Neuronal stem cell (in vitro differentiated cells): ENCODE data around the gene KIAA1958.

Experiments
- DNase-seq: peaks from one replicate; pipeline ENCODE4 v3.0.0-alpha.2; 2013; ENCODE audit warnings: low spot score
- H2AFZ ChIP-seq: one replicate; pipeline ENCODE4 v1.6.1; 2013; ENCODE audit warnings: mild to moderate bottlenecking, low read length, inconsistent platforms
- H2AK5ac ChIP-seq: 2 replicates; pipeline ENCODE4 v1.6.1; 2013; ENCODE audit warnings: low read depth, mild to moderate bottlenecking, inconsistent platforms, low read length, moderate library complexity, mixed read lengths
- H2BK120ac ChIP-seq: 2 replicates; pipeline ENCODE4 v1.6.1; 2013; ENCODE audit warnings: low read depth, mild to moderate bottlenecking, inconsistent platforms, low read length, moderate library complexity, mixed read lengths
- H2BK12ac ChIP-seq: one replicate; pipeline ENCODE4 v1.6.1; 2013; ENCODE audit warnings: low read length, inconsistent platforms
- H2BK15ac ChIP-seq: 2 replicates; pipeline ENCODE4 v1.6.1; 2013; ENCODE audit warnings: mild to moderate bottlenecking, low read length, inconsistent platforms, mixed read lengths
- H2BK5ac ChIP-seq: one replicate; pipeline ENCODE4 v1.6.1; 2013; ENCODE audit warnings: inconsistent platforms, mild to moderate bottlenecking, low read length, moderate library complexity
- H3K14ac ChIP-seq: one replicate; pipeline ENCODE4 v1.6.1; 2013; ENCODE audit warnings: low read length, inconsistent platforms
- H3K18ac ChIP-seq: 2 replicates; pipeline ENCODE4 v1.6.1; 2013; ENCODE audit warnings: low read length, inconsistent platforms
- H3K23ac ChIP-seq: 2 replicates; pipeline ENCODE4 v1.6.1; 2013; ENCODE audit warnings: low read depth, mild to moderate bottlenecking, mixed read lengths, low read length, inconsistent platforms; ENCODE audit not compliant: poor library complexity
- H3K27ac ChIP-seq: replicated peaks from 3 replicates; pipeline ENCODE4 v1.5.1; 2013; ENCODE audit warnings: low read length, inconsistent platforms
- H3K27me3 ChIP-seq, 3 experiments: 2 replicates each; pipeline ENCODE4 v1.6.1; 2013; ENCODE audit warnings: low read length in 3 of 3, mild to moderate bottlenecking in 2 of 3, inconsistent platforms in 1 of 3, low read depth in 1 of 3, mixed read lengths in 1 of 3, moderate library complexity in 1 of 3; ENCODE audit not compliant: control insufficient read depth in 3 of 3, insufficient read depth in 3 of 3
- H3K36me3 ChIP-seq, 2 donors: replicated peaks in 1 of 2; 2 replicates each; pipeline ENCODE4 v1.6.1; 2013; ENCODE audit warnings: low read length in 2 of 2; ENCODE audit not compliant: control insufficient read depth in 2 of 2, insufficient read depth in 2 of 2
- H3K4ac ChIP-seq: 2 replicates; pipeline ENCODE4 v1.6.1; 2013; ENCODE audit warnings: inconsistent platforms, mild to moderate bottlenecking, low read length, moderate library complexity
- H3K4me1 ChIP-seq, 2 donors: 1 replicate in 1 of 2; 2 replicates in 1 of 2; pipeline ENCODE4 v1.6.1; 2013; ENCODE audit warnings: low read length in 2 of 2, low read depth in 1 of 2; ENCODE audit not compliant: control insufficient read depth in 2 of 2, insufficient read depth in 1 of 2
- H3K4me2 ChIP-seq: one replicate; pipeline ENCODE4 v1.6.1; 2013; ENCODE audit warnings: mild to moderate bottlenecking, low read length, inconsistent platforms; ENCODE audit not compliant: insufficient read depth, poor library complexity, severe bottlenecking
- H3K4me3 ChIP-seq, 2 donors: 2 replicates each; pipeline ENCODE4 v1.5.1; 2013; ENCODE audit warnings: low read length in 2 of 2, mild to moderate bottlenecking in 2 of 2, inconsistent platforms in 1 of 2, moderate library complexity in 1 of 2
- H3K79me1 ChIP-seq: one replicate; pipeline ENCODE4 v1.6.1; 2013; ENCODE audit warnings: low read depth, mild to moderate bottlenecking, inconsistent platforms, low read length, moderate library complexity
- H3K9ac ChIP-seq: one replicate; pipeline ENCODE4 v1.6.1; 2013; ENCODE audit warnings: mild to moderate bottlenecking, low read depth, low read length, inconsistent platforms; ENCODE audit not compliant: poor library complexity
- H3K9me3 ChIP-seq, 2 donors: replicated peaks in 1 of 2; 2 replicates each; pipeline versions ENCODE3 to v1.6.1; 2013; ENCODE audit warnings: low read length in 2 of 2, mild to moderate bottlenecking in 2 of 2, inconsistent platforms in 1 of 2, low read depth in 1 of 2, mixed read lengths in 1 of 2, moderate library complexity in 1 of 2; ENCODE audit not compliant: control insufficient read depth in 2 of 2, insufficient read depth in 1 of 2
- H4K8ac ChIP-seq: one replicate; pipeline ENCODE4 v1.6.1; 2013; ENCODE audit warnings: low read depth, mild to moderate bottlenecking, inconsistent platforms, low read length, moderate library complexity
- H4K91ac ChIP-seq: one replicate; pipeline ENCODE4 v1.6.1; 2013; ENCODE audit warnings: low read length, low read depth, mild to moderate bottlenecking, inconsistent platforms; ENCODE audit not compliant: poor library complexity
- WGBS, 2 donors: extraction: QIAGEN DNeasy Blood & Tissue Kit; methylation state at CpG; one replicate each; pipeline ENCODE4 v1.1.7; 2013; ENCODE audit warnings: missing lambda C conversion rate in 2 of 2, mixed read lengths in 1 of 2; ENCODE audit not compliant: insufficient read length in 2 of 2, insufficient replicate concordance in 1 of 2; ENCODE audit errors: extremely low coverage in 2 of 2; 5-methylcytosine and 5-hydroxymethylcytosine counted together

Gene KIAA1958

DNA sequence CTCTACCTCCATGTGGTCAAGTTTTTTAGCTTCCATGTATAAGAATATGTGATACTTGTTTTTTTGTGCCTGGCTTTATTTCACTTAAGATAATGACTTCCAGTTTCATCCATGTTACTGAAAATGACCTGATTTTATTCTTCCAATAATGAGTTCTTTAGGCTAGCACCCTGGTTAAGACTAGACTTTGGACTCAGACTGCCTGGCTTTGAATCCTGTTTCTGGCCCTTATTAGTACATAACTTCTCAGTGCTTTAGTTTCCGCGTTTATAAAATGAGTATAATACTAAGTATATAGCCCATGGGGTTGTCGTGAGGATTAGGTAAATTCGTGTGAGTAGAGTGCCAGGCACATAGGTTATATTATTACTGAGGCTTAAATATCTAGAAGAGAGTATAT, 18.5 kb downstream of the KIAA1958 start:
- no peak for DNase-seq
- Histone ChIP-seq H3K27ac (no peak overlapping the region), H3K4me1 (peaks cover 0 to 3% of the 10 kb centered on the region in 2 donors), H3K4me3 (no peak overlapping the region), H3K79me1 (peaks cover 2% of the 10 kb centered on the region), H2BK120ac (no peak overlapping the region), H3K4me2 (no peak overlapping the region), H3K14ac (no peak overlapping the region), H4K8ac (no peak overlapping the region), H3K9me3 (peaks cover 0 to 21% of the 10 kb centered on the region in 2 donors), H3K4ac (no peak overlapping the region), H2AK5ac (no peak overlapping the region), H2AFZ (no peak overlapping the region), H4K91ac (no peak overlapping the region), H3K27me3 (no peaks in the 10 kb centered on the region), H2BK12ac (no peak overlapping the region), H3K9ac (no peak overlapping the region), H3K23ac (no peak overlapping the region), H3K36me3 (peaks cover 0 to 30% of the 10 kb centered on the region in 2 donors), H2BK5ac (no peak overlapping the region), H3K18ac (no peak overlapping the region), H2BK15ac (no peak overlapping the region)
- WGBS, 2 donors: no CpG with 5 or more reads among the region's 4 CpGs

DNA sequence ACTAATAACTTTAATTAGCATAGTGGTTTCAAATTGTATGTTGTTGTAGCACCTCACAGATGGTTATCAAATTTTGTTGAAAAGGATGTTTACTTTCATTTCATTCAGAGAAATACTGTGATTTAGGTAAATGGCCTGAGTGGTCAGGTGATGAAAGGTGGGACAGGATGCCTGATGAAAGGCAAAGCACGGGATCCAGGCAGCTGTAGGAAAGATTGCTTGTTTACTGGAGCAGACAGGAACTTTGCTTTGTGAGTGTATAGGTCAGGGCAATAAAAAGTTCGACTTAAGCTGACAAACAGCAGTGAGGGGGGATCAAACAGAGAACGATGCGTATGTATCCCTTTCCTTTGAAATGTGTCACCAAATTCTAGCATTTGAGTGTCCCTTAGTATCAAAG, 19.0 kb downstream of the KIAA1958 start:
- no peak overlapping the region for H3K27ac ChIP-seq
- peaks cover 2% of the 10 kb centered on the region for H3K79me1 ChIP-seq
- H3K9me3 ChIP-seq: peaks cover 0 to 20% of the 10 kb centered on the region in 2 donors
- H3K27me3 ChIP-seq: no peaks in the 10 kb centered on the region
- H3K36me3 ChIP-seq: peaks cover 0 to 30% of the 10 kb centered on the region in 2 donors
- H2BK5ac ChIP-seq: no peak overlapping the region
- no peak overlapping the region for H4K8ac ChIP-seq
- no peak overlapping the region for H4K91ac ChIP-seq
- H2BK12ac ChIP-seq: no peak overlapping the region
- no peak for DNase-seq
- no peak overlapping the region for H2AK5ac ChIP-seq
- no peak overlapping the region for H3K9ac ChIP-seq
- H3K4me2 ChIP-seq: no peak overlapping the region
- H3K4me1 ChIP-seq: peaks cover 0 to 3% of the 10 kb centered on the region in 2 donors
- no peak overlapping the region for H2AFZ ChIP-seq
- no peak overlapping the region for H3K14ac ChIP-seq
- H3K4me3 ChIP-seq: no peak overlapping the region
- H2BK120ac ChIP-seq: no peak overlapping the region
- H2BK15ac ChIP-seq: no peak overlapping the region
- H3K4ac ChIP-seq: no peak overlapping the region
- no peak overlapping the region for H3K18ac ChIP-seq
- no CpG with 5 or more reads among the region's 4 CpGs for WGBS, 2 donors
- no peak overlapping the region for H3K23ac ChIP-seq

DNA sequence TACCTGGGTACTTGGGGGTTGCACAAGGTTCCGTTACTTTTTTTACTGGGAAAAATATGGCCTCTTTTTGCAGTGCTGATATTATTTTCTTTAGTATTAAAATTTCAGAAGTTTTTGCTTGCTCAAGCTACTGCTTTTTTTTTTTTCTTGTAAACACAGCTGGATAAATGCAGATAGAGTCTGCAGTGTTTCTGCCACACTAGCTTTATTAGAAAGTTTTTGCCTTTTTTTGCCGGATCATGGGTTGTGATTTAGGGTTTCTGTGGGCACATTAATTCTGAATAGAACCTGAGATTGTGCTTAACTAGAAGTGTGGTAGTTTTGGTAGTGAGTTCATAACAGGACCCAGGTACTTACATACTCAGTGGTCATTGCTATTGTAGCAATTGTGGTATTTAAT, 19.9 kb downstream of the KIAA1958 start:
- Histone ChIP-seq H3K27ac (no peak overlapping the region), H2AFZ (no peak overlapping the region), H3K4me1 (peaks cover 0 to 6% of the 10 kb centered on the region in 2 donors), H3K27me3 (no peaks in the 10 kb centered on the region), H4K91ac (no peak overlapping the region), H3K4ac (no peak overlapping the region), H2BK15ac (no peak overlapping the region), H3K4me2 (no peak overlapping the region), H3K23ac (no peak overlapping the region), H3K79me1 (peaks cover 4% of the 10 kb centered on the region), H3K9ac (no peak overlapping the region), H2BK5ac (no peak overlapping the region), H2AK5ac (no peak overlapping the region), H2BK120ac (no peak overlapping the region), H3K4me3 (no peak overlapping the region), H2BK12ac (no peak overlapping the region), H3K18ac (no peak overlapping the region), H3K36me3 (peaks cover 2 to 20% of the 10 kb centered on the region in 2 donors), H4K8ac (no peak overlapping the region), H3K14ac (no peak overlapping the region), H3K9me3 (peaks cover 0 to 11% of the 10 kb centered on the region in 2 donors)
- no peak for DNase-seq
- no CpG with 5 or more reads among the region's 2 CpGs for WGBS, 2 donors

DNA sequence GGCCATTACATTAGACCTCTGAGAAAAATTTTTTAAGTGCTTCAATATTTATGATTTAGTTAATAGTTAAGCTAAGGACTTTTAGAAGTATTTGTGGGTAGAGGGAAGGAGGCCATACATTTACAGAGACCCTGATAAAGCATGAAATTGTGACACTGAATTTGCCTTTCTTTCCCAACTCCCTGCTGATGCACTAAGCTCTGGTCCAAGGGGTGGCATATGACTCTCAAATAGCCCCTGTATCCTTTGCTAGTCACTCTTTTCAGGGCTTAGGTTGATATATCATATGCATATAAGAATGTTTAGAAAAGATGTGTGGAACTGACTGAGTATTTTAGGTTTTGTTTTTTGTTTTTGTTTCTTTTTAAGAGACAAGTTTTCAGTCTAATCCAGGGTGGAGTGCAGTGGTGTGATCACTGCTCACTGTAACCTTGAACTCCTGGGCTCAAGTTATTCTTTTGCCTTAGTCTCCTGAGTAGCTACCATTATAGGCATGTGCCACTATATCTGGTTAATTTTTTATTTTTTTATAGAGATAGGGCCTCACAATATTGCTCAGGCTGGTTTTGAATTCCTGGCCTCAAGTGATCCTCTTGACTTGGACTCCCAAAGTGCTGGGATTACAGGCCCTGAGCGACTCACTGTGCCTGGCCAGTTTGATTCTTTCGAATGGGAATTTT, 20.5 kb downstream of the KIAA1958 start:
- no peak for DNase-seq
- H2AFZ ChIP-seq: no peak overlapping the region
- no peak overlapping the region for H2BK5ac ChIP-seq
- peaks cover 0 to 14% of the 10 kb centered on the region in 2 donors for H3K9me3 ChIP-seq
- no peak overlapping the region for H3K18ac ChIP-seq
- H3K4me3 ChIP-seq: no peak overlapping the region
- WGBS, 2 donors: no CpG with 5 or more reads among the region's 2 CpGs
- H3K4me1 ChIP-seq: peaks cover 0 to 6% of the 10 kb centered on the region in 2 donors
- no peak overlapping the region for H3K23ac ChIP-seq
- no peak overlapping the region for H4K91ac ChIP-seq
- H3K9ac ChIP-seq: no peak overlapping the region
- H3K79me1 ChIP-seq: peaks cover 4% of the 10 kb centered on the region
- H3K27me3 ChIP-seq: no peaks in the 10 kb centered on the region
- H3K4me2 ChIP-seq: no peak overlapping the region
- peaks cover 2 to 14% of the 10 kb centered on the region in 2 donors for H3K36me3 ChIP-seq
- no peak overlapping the region for H2AK5ac ChIP-seq
- H2BK15ac ChIP-seq: no peak overlapping the region
- no peak overlapping the region for H2BK12ac ChIP-seq
- no peak overlapping the region for H4K8ac ChIP-seq
- no peak overlapping the region for H3K4ac ChIP-seq
- no peak overlapping the region for H2BK120ac ChIP-seq
- no peak overlapping the region for H3K27ac ChIP-seq
- H3K14ac ChIP-seq: no peak overlapping the region
